Peyer's patch (tissue), 4 donors: ENCODE results near the gene MYF6. TPM values are rescaled to one million over a fixed set of nuclear protein-coding genes. Genes with fewer than 3 reads are reported as not detected.

Experiments used
- DNase-seq, 3 donors: peaks; one replicate each; pipeline ENCODE4 v3.0.0-alpha.2; 2017 to 2019
- H3K27ac ChIP-seq, 4 donors: fragments of 200-600 bp; sonication (generic); one replicate each; pipeline ENCODE4 v1.5.1; 2016 to 2019
- H3K27me3 ChIP-seq, 2 donors: fragments of 200-600 bp; sonication (generic); one replicate each; pipeline ENCODE4 v1.5.1; 2019
- H3K36me3 ChIP-seq, 3 donors: fragments of 200-600 bp; sonication (generic); one replicate each; pipeline ENCODE4 v1.5.1; 2016 to 2019
- H3K4me1 ChIP-seq, 4 donors: fragments of 200-600 bp; sonication (generic); one replicate each; pipeline ENCODE4 v1.5.1; 2016 to 2019
- H3K4me3 ChIP-seq, 4 donors: fragments of 200-600 bp; sonication (generic); 1 replicate in 3 of 4; 2 replicates in 1 of 4; pipeline ENCODE4 v1.5.1; 2016 to 2019; ENCODE audit warnings: mild to moderate bottlenecking in 1 of 4
- H3K9me3 ChIP-seq, 4 donors: fragments of 200-600 bp; sonication (generic); one replicate each; pipeline ENCODE4 v1.5.1; 2016 to 2019; ENCODE audit warnings: mild to moderate bottlenecking in 1 of 4
- POLR2A ChIP-seq, 2 donors: fragments of 450-650 bp; IDR thresholded peaks; one replicate each; pipeline ENCODE4 v1.5.1; 2017; ENCODE audit warnings: antibody characterized with exemption in 2 of 2, mild to moderate bottlenecking in 2 of 2, moderate library complexity in 2 of 2
- total RNA-seq, 4 donors: library from RNA; depleted of rRNA; stranded (reverse); fragments of >200 nt; gene quantifications; one replicate each; pipeline ENCODE4 v1.1.0, GENCODE V29; 2016
- TF ChIP-seq, protein P1 (sequence below), 6 experiments: fragments of 450-650 bp in 4 of 6; fragments of 200-600 bp in 2 of 6; sonication (generic) in 1 of 6; IDR thresholded peaks; one replicate each; pipeline ENCODE4 v1.5.1; 2017 to 2019; ENCODE audit warnings: antibody characterized with exemption in 6 of 6, mild to moderate bottlenecking in 3 of 6, moderate library complexity in 1 of 6

MYF6 gene
- total RNA-seq, 4 donors from 2014 or later: not detected

DNA sequence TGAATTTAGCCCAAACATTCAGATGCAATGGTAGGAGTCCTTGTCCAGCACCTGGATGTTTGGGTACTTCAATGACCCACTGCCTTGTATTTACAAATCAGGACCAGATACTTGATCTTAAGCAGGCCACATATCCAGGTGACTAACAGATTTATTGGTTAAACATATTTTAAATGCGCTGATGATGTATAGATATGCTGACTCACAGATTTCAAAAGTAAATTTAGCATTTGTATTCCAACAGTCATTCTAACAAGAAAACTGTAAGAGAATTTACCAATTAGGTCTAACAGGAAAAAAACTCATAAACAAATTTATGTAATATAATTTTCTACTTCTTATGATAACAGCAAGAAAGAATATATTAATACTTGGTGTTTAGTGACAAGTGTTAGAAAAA lies 29.4 kb upstream of the MYF6 start:
- TF ChIP-seq, protein P1, sequence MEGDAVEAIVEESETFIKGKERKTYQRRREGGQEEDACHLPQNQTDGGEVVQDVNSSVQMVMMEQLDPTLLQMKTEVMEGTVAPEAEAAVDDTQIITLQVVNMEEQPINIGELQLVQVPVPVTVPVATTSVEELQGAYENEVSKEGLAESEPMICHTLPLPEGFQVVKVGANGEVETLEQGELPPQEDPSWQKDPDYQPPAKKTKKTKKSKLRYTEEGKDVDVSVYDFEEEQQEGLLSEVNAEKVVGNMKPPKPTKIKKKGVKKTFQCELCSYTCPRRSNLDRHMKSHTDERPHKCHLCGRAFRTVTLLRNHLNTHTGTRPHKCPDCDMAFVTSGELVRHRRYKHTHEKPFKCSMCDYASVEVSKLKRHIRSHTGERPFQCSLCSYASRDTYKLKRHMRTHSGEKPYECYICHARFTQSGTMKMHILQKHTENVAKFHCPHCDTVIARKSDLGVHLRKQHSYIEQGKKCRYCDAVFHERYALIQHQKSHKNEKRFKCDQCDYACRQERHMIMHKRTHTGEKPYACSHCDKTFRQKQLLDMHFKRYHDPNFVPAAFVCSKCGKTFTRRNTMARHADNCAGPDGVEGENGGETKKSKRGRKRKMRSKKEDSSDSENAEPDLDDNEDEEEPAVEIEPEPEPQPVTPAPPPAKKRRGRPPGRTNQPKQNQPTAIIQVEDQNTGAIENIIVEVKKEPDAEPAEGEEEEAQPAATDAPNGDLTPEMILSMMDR (IDR thresholded peaks at IDR 0.05): no peak
- TF ChIP-seq POLR2A (IDR thresholded peaks at IDR 0.05): no peak
- Histone ChIP-seq H3K27me3 (no peaks in the 10 kb centered on the region), H3K36me3 (no peaks in the 10 kb centered on the region), H3K9me3 (no peaks in the 10 kb centered on the region), H3K4me3 (no peak overlapping the region), H3K27ac (no peak overlapping the region), H3K4me1 (no peaks in the 10 kb centered on the region)
- DNase-seq: no peak

DNA sequence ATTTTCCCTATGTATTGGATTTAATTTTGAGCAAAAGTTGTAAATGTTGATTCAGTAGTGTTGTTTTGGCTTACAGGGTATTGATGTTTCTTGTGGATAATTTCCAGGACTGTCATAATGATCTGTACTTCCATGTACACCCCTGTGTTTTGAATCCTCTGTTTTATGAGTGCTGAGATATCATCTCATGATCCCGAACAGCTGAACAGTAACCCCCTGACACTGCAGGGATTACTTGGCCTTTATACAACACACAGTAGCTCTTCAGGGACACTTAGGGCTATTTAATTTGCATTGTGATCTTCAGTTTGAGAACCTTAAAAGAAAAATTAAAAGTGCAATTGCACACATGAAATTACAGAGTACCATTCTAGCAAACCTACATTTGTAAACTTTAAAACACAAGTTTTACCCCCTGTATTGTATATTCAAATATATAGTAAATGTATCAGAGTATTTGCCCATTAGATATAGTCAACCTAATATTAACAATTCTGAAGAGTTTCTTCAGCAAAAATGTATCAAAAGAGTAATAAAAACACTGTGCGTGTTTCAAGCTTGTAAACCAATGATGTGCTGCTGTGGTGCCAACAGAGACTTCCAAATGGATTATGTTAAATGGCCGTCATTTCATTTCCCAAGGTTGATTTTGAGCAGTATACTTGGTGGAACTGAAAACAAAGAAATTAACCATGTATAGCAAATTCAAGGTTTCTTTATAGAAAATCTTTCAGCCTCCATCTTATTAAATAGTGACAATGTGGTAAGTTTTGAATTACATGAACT lies 27.9 kb upstream of the MYF6 start:
- Histone ChIP-seq H3K9me3 (no peaks in the 10 kb centered on the region), H3K36me3 (no peaks in the 10 kb centered on the region), H3K27ac (no peak overlapping the region), H3K27me3 (no peaks in the 10 kb centered on the region), H3K4me1 (no peaks in the 10 kb centered on the region), H3K4me3 (no peak overlapping the region)
- TF ChIP-seq, protein P1 (IDR thresholded peaks at IDR 0.05): no peak
- TF ChIP-seq POLR2A (IDR thresholded peaks at IDR 0.05): no peak
- DNase-seq: no peak

DNA sequence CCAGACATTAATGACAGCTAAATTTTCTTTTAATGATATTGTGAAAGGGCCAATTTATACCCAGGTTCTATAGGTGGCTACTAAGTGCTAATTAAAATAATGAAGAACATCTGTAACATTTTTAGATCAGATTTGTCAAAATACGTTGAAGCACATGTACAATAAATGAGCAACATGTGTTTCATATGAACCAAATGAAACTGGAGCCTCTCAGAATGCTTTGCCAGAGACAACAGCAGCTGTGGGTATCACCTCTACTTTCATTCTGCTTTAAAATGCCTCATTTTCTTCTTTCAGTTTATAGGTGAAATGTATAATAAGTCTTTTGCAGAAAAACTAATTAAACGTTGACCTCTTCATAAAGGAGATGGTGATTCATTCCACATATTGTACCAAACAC lies 26.1 kb upstream of the MYF6 start:
- TF ChIP-seq, protein P1 (IDR thresholded peaks at IDR 0.05): no peak

DNA sequence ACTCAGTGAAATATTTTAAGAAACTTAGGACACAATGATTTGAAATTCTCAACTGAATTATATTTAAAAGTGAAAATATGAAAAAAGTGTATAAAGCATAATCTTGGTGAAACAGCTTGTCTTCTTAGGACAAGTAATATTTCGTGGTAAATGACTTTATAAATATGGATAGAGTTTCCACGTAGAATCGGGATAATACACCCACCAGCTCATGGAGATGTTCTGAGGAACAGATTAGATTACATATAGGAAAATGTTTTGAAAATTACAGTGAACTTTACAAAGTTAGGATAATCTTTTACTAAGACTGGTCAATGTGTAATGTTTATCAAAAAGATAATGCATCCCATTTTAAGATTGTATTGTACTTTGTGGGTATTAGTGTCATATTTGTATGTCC lies 25.6 kb upstream of the MYF6 start:
- H3K4me3 ChIP-seq: no peak overlapping the region
- no peaks in the 10 kb centered on the region for H3K27me3 ChIP-seq
- no peaks in the 10 kb centered on the region for H3K4me1 ChIP-seq
- no peak overlapping the region for H3K27ac ChIP-seq
- no peaks in the 10 kb centered on the region for H3K9me3 ChIP-seq
- TF ChIP-seq POLR2A (IDR thresholded peaks at IDR 0.05): no peak
- no peak for DNase-seq
- no peaks in the 10 kb centered on the region for H3K36me3 ChIP-seq

More for the DNA sequence above, 26.1 kb upstream of the MYF6 start:
- no peak for DNase-seq
- no peak overlapping the region for H3K27ac ChIP-seq
- no peaks in the 10 kb centered on the region for H3K27me3 ChIP-seq
- H3K9me3 ChIP-seq: no peaks in the 10 kb centered on the region
- no peaks in the 10 kb centered on the region for H3K36me3 ChIP-seq
- no peaks in the 10 kb centered on the region for H3K4me1 ChIP-seq
- H3K4me3 ChIP-seq: no peak overlapping the region

DNA sequence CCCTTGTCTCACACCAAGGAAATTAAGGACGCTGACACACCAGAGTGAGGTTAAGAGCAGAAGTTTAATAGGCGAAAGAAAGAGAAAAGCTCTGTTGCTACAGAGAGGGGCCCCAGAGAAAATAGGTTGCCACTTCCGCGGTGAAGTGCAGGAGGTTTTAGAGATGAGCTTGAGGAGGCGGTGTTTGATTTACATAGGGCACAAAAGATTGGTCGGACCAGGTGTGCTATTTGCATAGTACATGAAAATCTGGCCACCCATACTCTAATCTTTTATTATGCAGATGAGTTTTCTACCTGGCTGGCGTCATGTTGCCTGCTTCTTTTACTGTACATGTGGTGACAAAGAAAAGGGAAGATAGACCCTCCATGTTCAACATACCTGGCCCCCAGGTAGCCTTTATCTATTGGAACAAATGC lies 23.3 kb upstream of the MYF6 start:
- H3K27me3 ChIP-seq: no peaks in the 10 kb centered on the region
- DNase-seq: no peak
- no peaks in the 10 kb centered on the region for H3K4me1 ChIP-seq
- no peak overlapping the region for H3K4me3 ChIP-seq
- H3K9me3 ChIP-seq: no peaks in the 10 kb centered on the region
- TF ChIP-seq POLR2A (IDR thresholded peaks at IDR 0.05): no peak
- TF ChIP-seq, protein P1 (IDR thresholded peaks at IDR 0.05): no peak
- no peak overlapping the region for H3K27ac ChIP-seq
- H3K36me3 ChIP-seq: no peaks in the 10 kb centered on the region

DNA sequence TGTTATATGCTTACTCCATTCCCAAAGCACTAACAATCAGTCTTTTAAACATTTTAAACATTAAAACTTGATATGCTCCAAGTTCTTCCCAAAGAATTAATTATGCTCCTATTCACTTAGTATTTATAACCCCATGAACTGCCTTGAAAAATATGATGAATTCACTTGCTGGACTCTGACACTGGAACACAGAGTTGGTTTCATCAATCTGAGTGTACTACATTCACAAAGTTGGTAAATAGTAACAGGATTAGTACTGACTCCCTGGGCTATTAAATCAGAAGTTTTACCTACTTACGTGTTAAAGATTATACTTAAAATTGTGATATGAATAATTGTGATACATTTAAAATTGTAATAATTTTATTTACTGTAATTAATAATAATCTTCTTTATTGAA lies 17.3 kb upstream of the MYF6 start:
- no peak for TF ChIP-seq POLR2A (IDR thresholded peaks at IDR 0.05)
- no peak for DNase-seq
- H3K36me3 ChIP-seq: no peaks in the 10 kb centered on the region

DNA sequence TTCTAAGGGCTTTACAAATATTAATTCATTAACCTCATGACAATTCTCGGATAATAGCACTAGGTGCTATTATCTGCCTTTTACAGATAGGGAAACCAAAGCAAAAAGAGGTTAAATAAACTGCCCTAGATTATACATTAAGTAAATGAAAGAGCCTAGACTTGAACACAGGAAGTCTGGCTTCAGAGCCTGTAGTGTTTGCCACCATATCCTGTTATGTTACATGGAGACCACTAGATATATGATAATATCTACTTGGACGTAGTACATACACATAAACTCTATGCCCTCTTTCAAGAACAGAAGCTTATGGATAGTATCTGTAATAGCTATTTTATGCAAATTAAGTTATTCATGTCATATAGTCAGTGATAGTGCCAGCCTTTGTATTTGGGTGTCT lies 16.9 kb upstream of the MYF6 start:
- no peaks in the 10 kb centered on the region for H3K27me3 ChIP-seq
- no peaks in the 10 kb centered on the region for H3K9me3 ChIP-seq
- H3K27ac ChIP-seq: no peak overlapping the region
- no peaks in the 10 kb centered on the region for H3K4me1 ChIP-seq
- no peaks in the 10 kb centered on the region for H3K36me3 ChIP-seq
- TF ChIP-seq, protein P1 (IDR thresholded peaks at IDR 0.05): no peak
- no peak for DNase-seq
- H3K4me3 ChIP-seq: no peak overlapping the region

More for the DNA sequence above, 17.3 kb upstream of the MYF6 start:
- H3K27ac ChIP-seq: no peak overlapping the region
- no peaks in the 10 kb centered on the region for H3K27me3 ChIP-seq
- no peaks in the 10 kb centered on the region for H3K9me3 ChIP-seq
- no peaks in the 10 kb centered on the region for H3K4me1 ChIP-seq
- H3K4me3 ChIP-seq: no peak overlapping the region
